Right lobe of liver (tissue), 6 donors: ENCODE measurements around the gene NEUROG1. TPM values are rescaled to one million over a fixed set of nuclear protein-coding genes. Genes with fewer than 3 reads are reported as not detected.

Experiments used
- ATAC-seq, 4 donors: fragments of 200-7000 bp; cut with Tn5 transposase; one replicate each; pipeline ENCODE4 v1.9.1; 2020; ENCODE audit warnings: mild to moderate bottlenecking in 4 of 4, moderate library complexity in 4 of 4
- DNase-seq, 3 donors: peaks; one replicate each; pipeline ENCODE4 v3.0.0-alpha.2; 2020
- H3K27ac ChIP-seq, 3 donors: fragments of 200-600 bp; one replicate each; pipeline ENCODE4 v1.8.0; 2022
- H3K27me3 ChIP-seq, 2 donors: fragments of 200-600 bp; one replicate each; pipeline ENCODE4 v1.8.0; 2022
- H3K36me3 ChIP-seq, 4 donors: fragments of 200-600 bp; sonication (generic) in 1 of 4; one replicate each; pipeline versions ENCODE4 v1.5.1 to v1.8.0; 2017 to 2022; ENCODE audit warnings: control low read depth in 1 of 4
- H3K4me1 ChIP-seq, 4 donors: fragments of 200-600 bp; sonication (generic) in 1 of 4; one replicate each; pipeline versions ENCODE4 v1.5.1 to v1.8.0; 2017 to 2022; ENCODE audit warnings: control low read depth in 1 of 4
- H3K4me3 ChIP-seq, 3 donors: fragments of 200-600 bp; one replicate each; pipeline ENCODE4 v1.8.0; 2022
- H3K9me3 ChIP-seq, 4 donors: fragments of 200-600 bp; sonication (generic) in 1 of 4; one replicate each; pipeline versions ENCODE4 v1.5.1 to v1.8.0; 2017 to 2022; ENCODE audit warnings: control low read depth in 1 of 4
- CTCF ChIP-seq, 4 donors: fragments of 200-600 bp in 3 of 4; fragments of 450-650 bp in 1 of 4; IDR thresholded peaks; one replicate each; pipeline versions ENCODE4 v1.5.1 to v1.8.0; 2016 to 2022; ENCODE audit warnings: antibody characterized with exemption in 4 of 4, mild to moderate bottlenecking in 2 of 4
- POLR2A ChIP-seq: fragments of 450-650 bp; IDR thresholded peaks from one replicate; pipeline ENCODE4 v1.6.1; 2017; ENCODE audit warnings: antibody characterized with exemption, mild to moderate bottlenecking
- WGBS: methylation state at CpG from one replicate; pipeline ENCODE4 v1.1.6; 2018; ENCODE audit warnings: low coverage, low lambda C conversion rate; ENCODE audit not compliant: insufficient coverage; ENCODE audit errors: missing lambda C conversion rate; 5-methylcytosine and 5-hydroxymethylcytosine counted together
- intact Hi-C, 2 donors: fragments of 100-400 bp; cut with DNase I; formaldehyde crosslinking; loops; one replicate each; pipeline versions ENCODE4 v1.11.2 to v1.14.1; 2022
- total RNA-seq, 6 experiments: library from RNA; depleted of rRNA in 2 of 6; stranded (reverse); fragments of >200 nt in 2 of 6; fragmentation: NEBNext Ultra II Directional in 3 of 6; extraction: Animal tissue kit (Norgen Biotek cat#: 25700) in 3 of 6; gene quantifications; one replicate each; pipeline versions ENCODE4 v1.1.0 to v1.2.4, GENCODE V29; 2016 to 2023
- donor health status: DM: no; HTN: yes; CAD: no.
- donor health status: DM: no; HTN: no; CAD: no.
- donor health status: DM: no; HTN: no; CAD: no.
- donor health status: DM: no; HTN: yes; CAD: no.
- donor health status: DM: no; HTN: yes; CAD: no.

NEUROG1 gene
- total RNA-seq, 6 experiments from 2014 or later, result not detected

GRCh38 chr5:135487839-135488514 is 47.8 kb downstream of the NEUROG1 start:
- Histone ChIP-seq H3K4me3 (no peak overlapping the region), H3K27ac (no peak overlapping the region)

GRCh38 chr5:135487037-135487395 is 48.7 kb downstream of the NEUROG1 start:
- ATAC-seq (no peak), DNase-seq (no peak)
- H3K9me3 ChIP-seq, result no peaks in the 10 kb centered on the region
- peaks cover 0 to 21% (median 0%) of the 10 kb centered on the region in 4 donors for H3K4me1 ChIP-seq
- WGBS, result 20% methylated on average over 1 of the region's 1 CpG
- TF ChIP-seq CTCF (IDR thresholded peaks at IDR 0.05) (no peak), POLR2A (no peak)
- H3K27me3 ChIP-seq, result peaks cover 0 to 29% of the 10 kb centered on the region in 2 donors
- H3K27ac ChIP-seq, result no peak overlapping the region
- H3K36me3 ChIP-seq, result no peaks in the 10 kb centered on the region
- H3K4me3 ChIP-seq, result no peak overlapping the region
- intact Hi-C loops, result no loop called here

More at GRCh38 chr5:135487839-135488514, 47.8 kb downstream of the NEUROG1 start:
- ATAC-seq (no peak), DNase-seq (no peak)
- Histone ChIP-seq H3K4me1 (peaks cover 0 to 21% (median 0%) of the 10 kb centered on the region in 4 donors), H3K9me3 (no peaks in the 10 kb centered on the region), H3K27me3 (peaks cover 0 to 29% of the 10 kb centered on the region in 2 donors), H3K36me3 (no peaks in the 10 kb centered on the region)
- WGBS, result 26% methylated on average over 5 of the region's 11 CpGs
- intact Hi-C loops, result no loop called here
- TF ChIP-seq POLR2A, result no peak
- TF ChIP-seq CTCF (IDR thresholded peaks at IDR 0.05), result no peak

- no peak for ATAC-seq
- intact Hi-C loops, result no loop called here
- peaks cover 0 to 26% of the 10 kb centered on the region in 2 donors for H3K27me3 ChIP-seq
- no peak overlapping the region for H3K27ac ChIP-seq
- H3K9me3 ChIP-seq, result no peaks in the 10 kb centered on the region
- H3K4me3 ChIP-seq, result no peak overlapping the region
- WGBS, result 67% methylated on average over 7 of the region's 13 CpGs
- H3K36me3 ChIP-seq, result no peaks in the 10 kb centered on the region
- no peak for TF ChIP-seq CTCF (IDR thresholded peaks at IDR 0.05)
- no peak for TF ChIP-seq POLR2A
- no peak for DNase-seq
- peaks cover 0 to 18% (median 0%) of the 10 kb centered on the region in 4 donors for H3K4me1 ChIP-seq
These were observed 49.4 kb downstream of the NEUROG1 start for GRCh38 chr5:135486131-135487036.

- WGBS, result 64% methylated on average over 3 of the region's 5 CpGs
- Histone ChIP-seq H3K4me3 (no peak overlapping the region), H3K27ac (no peak overlapping the region), H3K9me3 (no peaks in the 10 kb centered on the region), H3K27me3 (peaks cover 0 to 11% of the 10 kb centered on the region in 2 donors), H3K36me3 (no peaks in the 10 kb centered on the region), H3K4me1 (peaks cover 0 to 9% (median 0%) of the 10 kb centered on the region in 4 donors)
- TF ChIP-seq POLR2A, result no peak
- TF ChIP-seq CTCF (IDR thresholded peaks at IDR 0.05), result no peak
- DNase-seq (no peak), ATAC-seq (no peak)
- intact Hi-C loops, result no loop called here
These were observed 51.1 kb downstream of the NEUROG1 start for GRCh38 chr5:135484674-135485086.

Other genes starting within 250 kb of the NEUROG1 start
- gene MACROH2A1, start 136.7 kb downstream of the NEUROG1 start, total RNA-seq, result 100 to 1,000 TPM in 2 of 6 experiments, 10 to 100 TPM in 4; 40.0 to 113 (median 51.6) TPM
- gene DCANP1, start 88.6 kb downstream of the NEUROG1 start, total RNA-seq, result not detected
- gene TIFAB, start 83.6 kb downstream of the NEUROG1 start, total RNA-seq, result under 1 TPM in 2 of 6 experiments, not detected in 4; 0.05 to 0.09 TPM
- gene CXCL14, start 43.0 kb upstream of the NEUROG1 start, total RNA-seq, result 10 to 100 TPM in 2 of 6 experiments, 1 to 10 TPM in 4; 2.3 to 12.2 (median 3.8) TPM